HEK293 (cell line): ENCODE results near the gene PTPN6.

ENCODE experiments used
- CTCF ChIA-PET: fragments of 350-600 bp; formaldehyde crosslinking; extraction: SDS; loops from one replicate; lab custom pipeline; 2021; ENCODE audit warnings: antibody characterized with exemption; lab: Yijun Ruan, JAX
- POLR2A ChIA-PET: fragments of 300-600 bp; formaldehyde crosslinking; extraction: SDS; loops from one replicate; lab custom pipeline; 2020; ENCODE audit warnings: antibody characterized with exemption, inconsistent platforms; lab: Yijun Ruan, JAX
- H3K27ac ChIP-seq: fragments of 200-500 bp; sonication (Bioruptor generic); 2 replicates; pipeline ENCODE4 v1.5.1; 2014; ENCODE audit warnings: low read depth, low read length, control low read depth, inconsistent platforms; ENCODE audit errors: extremely low read depth
- H3K36me3 ChIP-seq, 2 experiments: fragments of 200-500 bp in 1 of 2; sonication (Bioruptor generic) in 1 of 2; 1 replicate in 1 of 2; 2 replicates in 1 of 2; pipeline ENCODE4 v1.5.1; 2014 to 2017; ENCODE audit warnings: inconsistent platforms in 2 of 2, low read length in 2 of 2; ENCODE audit not compliant: control insufficient read depth in 2 of 2, insufficient read depth in 1 of 2
- H3K4me1 ChIP-seq: fragments of 200-500 bp; sonication (Bioruptor generic); 2 replicates; pipeline ENCODE4 v1.5.1; 2014; ENCODE audit warnings: mild to moderate bottlenecking, low read length, inconsistent platforms; ENCODE audit not compliant: control insufficient read depth, insufficient read depth
- H3K4me3 ChIP-seq: 2 replicates; pipeline ENCODE4 v1.5.1; 2011; ENCODE audit warnings: low read depth, mild to moderate bottlenecking, control low read depth, low read length, moderate library complexity
- H3K9me3 ChIP-seq: fragments of 200-500 bp; sonication (Bioruptor generic); 2 replicates; pipeline ENCODE4 v1.5.1; 2014; ENCODE audit warnings: low read depth, low read length, inconsistent platforms; ENCODE audit not compliant: control insufficient read depth, insufficient read depth
- KLF10 ChIP-seq: fragments of 450-650 bp; IDR thresholded peaks from 2 replicates; pipeline ENCODE4 v1.5.1; 2018; ENCODE audit warnings: missing biosample characterization, mild to moderate bottlenecking, missing genetic modification characterization
- PBX3 ChIP-seq: sonication (generic); formaldehyde crosslinking; IDR thresholded peaks from 2 replicates; pipeline ENCODE4 v1.8.1; 2022; ENCODE audit warnings: mild to moderate bottlenecking, moderate library complexity, missing genetic modification reagents
- RBAK ChIP-seq: fragments of 450-650 bp; formaldehyde crosslinking; IDR thresholded peaks from 2 replicates; pipeline ENCODE4 v1.5.1; 2016; ENCODE audit warnings: missing biosample characterization, missing genetic modification characterization
- REST ChIP-seq: fragments of 450-650 bp; formaldehyde crosslinking; IDR thresholded peaks from 2 replicates; pipeline ENCODE4 v1.5.1; 2016; ENCODE audit warnings: missing biosample characterization, missing genetic modification characterization
- TSHZ1 ChIP-seq: fragments of 450-650 bp; formaldehyde crosslinking; IDR thresholded peaks from 2 replicates; pipeline ENCODE4 v1.5.1; 2016; ENCODE audit warnings: missing biosample characterization, missing genetic modification characterization, borderline replicate concordance
- YY2 ChIP-seq: fragments of 450-650 bp; formaldehyde crosslinking; IDR thresholded peaks from 2 replicates; pipeline ENCODE4 v1.5.1; 2016; ENCODE audit warnings: missing biosample characterization, missing genetic modification characterization
- ZFP3 ChIP-seq: fragments of 450-650 bp; formaldehyde crosslinking; IDR thresholded peaks from 2 replicates; pipeline ENCODE4 v1.5.1; 2016; ENCODE audit warnings: low read depth, missing biosample characterization, missing genetic modification characterization
- ZNF211 ChIP-seq: fragments of 450-650 bp; formaldehyde crosslinking; IDR thresholded peaks from 2 replicates; pipeline ENCODE4 v1.5.1; 2016; ENCODE audit warnings: low read depth, missing biosample characterization, missing genetic modification characterization
- ZNF214 ChIP-seq: fragments of 450-650 bp; formaldehyde crosslinking; IDR thresholded peaks from 2 replicates; pipeline ENCODE4 v1.5.1; 2017; ENCODE audit warnings: missing biosample characterization, mild to moderate bottlenecking, missing genetic modification characterization, borderline replicate concordance
- ZNF280D ChIP-seq: fragments of 450-650 bp; formaldehyde crosslinking; IDR thresholded peaks from 2 replicates; pipeline ENCODE4 v1.5.1; 2016; ENCODE audit warnings: missing biosample characterization, missing genetic modification characterization
- ZNF488 ChIP-seq: fragments of 450-650 bp; formaldehyde crosslinking; IDR thresholded peaks from 2 replicates; pipeline ENCODE4 v1.5.1; 2016; ENCODE audit warnings: missing biosample characterization, missing genetic modification characterization
- ZNF621 ChIP-seq: fragments of 450-650 bp; formaldehyde crosslinking; IDR thresholded peaks from 2 replicates; pipeline ENCODE4 v1.5.1; 2017; ENCODE audit warnings: missing biosample characterization, missing genetic modification characterization
- ZNF645 ChIP-seq: fragments of 450-650 bp; formaldehyde crosslinking; IDR thresholded peaks from 2 replicates; pipeline ENCODE4; 2016; ENCODE audit warnings: missing biosample characterization, missing genetic modification characterization
- ZNF670 ChIP-seq: fragments of 450-650 bp; formaldehyde crosslinking; IDR thresholded peaks from 2 replicates; pipeline ENCODE4 v1.5.1; 2016; ENCODE audit warnings: missing biosample characterization, missing genetic modification characterization, low read depth
- ZNF747 ChIP-seq: fragments of 450-650 bp; formaldehyde crosslinking; IDR thresholded peaks from 2 replicates; pipeline ENCODE4 v1.5.1; 2016; ENCODE audit warnings: missing biosample characterization, missing genetic modification characterization
- ZSCAN23 ChIP-seq: fragments of 450-650 bp; formaldehyde crosslinking; IDR thresholded peaks from 2 replicates; pipeline ENCODE4 v1.5.1; 2016; ENCODE audit warnings: missing biosample characterization, missing genetic modification characterization
- ZSCAN30 ChIP-seq: fragments of 450-650 bp; IDR thresholded peaks from 2 replicates; pipeline ENCODE4 v1.5.1; 2018; ENCODE audit warnings: missing biosample characterization, mild to moderate bottlenecking, missing genetic modification characterization, moderate library complexity
- ZSCAN5A ChIP-seq: fragments of 450-650 bp; formaldehyde crosslinking; IDR thresholded peaks from 2 replicates; pipeline ENCODE4 v1.5.1; 2016; ENCODE audit warnings: missing biosample characterization, missing genetic modification characterization

PTPN6 gene

GRCh38 chr12:6959058-6959804 lies 8.1 kb downstream of the PTPN6 start (continued):
- TF ChIP-seq REST (tag by site-specific recombination) (no peak), ZSCAN30 (tag by site-specific recombination) (no peak), ZSCAN5A (no peak), KLF10 (tag by site-specific recombination) (no peak), ZNF280D (tag by site-specific recombination) (no peak), TSHZ1 (tag by site-specific recombination) (no peak)
- TF ChIP-seq, all 188 proteins: peak for 0

- ChIA-PET POLR2A (interaction anchor here (0.7 to 3.2 kb wide), 3 partner anchors 14 to 16 kb away, joined by 3 to 22 read pairs (median 6); partner anchors contain the start of genes C12orf57 and RNU7-1), CTCF (interaction anchor here (6.6 to 7.7 kb wide), 2 partner anchors 15 to 36 kb away, joined by 52 to 138 read pairs; partner anchors contain the start of genes C12orf57 and RNU7-1)
- Histone ChIP-seq H3K36me3 (peaks cover 0 to 12% of the 10 kb centered on the region in 2 experiments; a peak in 1 of 3 replicates), H3K27ac (no peak overlapping the region), H3K4me1 (peaks cover 2% of the 10 kb centered on the region; the same call in 1 of the 2 replicates), H3K4me3 (no peak overlapping the region), H3K9me3 (no peaks in the 10 kb centered on the region)
- TF ChIP-seq ZNF214 (tag by site-specific recombination), result no peak
- TF ChIP-seq ZNF645, result no peak
- no peak for TF ChIP-seq ZNF488 (tag by site-specific recombination)
- TF ChIP-seq RBAK (tag by site-specific recombination), result no peak
- TF ChIP-seq ZNF211 (tag by site-specific recombination), result no peak
- no peak for TF ChIP-seq ZNF747 (tag by site-specific recombination)
- no peak for TF ChIP-seq YY2 (tag by site-specific recombination)
- no peak for TF ChIP-seq ZNF670
- no peak for TF ChIP-seq ZNF621 (tag by site-specific recombination)
- TF ChIP-seq ZFP3, result no peak
- TF ChIP-seq ZSCAN23 (tag by site-specific recombination), result no peak
- TF ChIP-seq PBX3 (CRISPR knock-in tag), result no peak
Measured at GRCh38 chr12:6959805-6960592, 8.8 kb downstream of the PTPN6 start.
